SK-N-SH (cell line): Measurements from ENCODE around the gene TFPI. TPM values are rescaled to one million over a fixed set of nuclear protein-coding genes. Genes with fewer than 3 reads are reported as not detected.

Source experiments
- CTCF ChIA-PET: fragments of 300-600, 350-600 bp; formaldehyde crosslinking; extraction: SDS; loops from one replicate; lab custom pipeline; 2021; lab: Yijun Ruan, JAX
- POLR2A ChIA-PET: fragments of 350-600 bp; sonication (Branson Sonifier 250); formaldehyde crosslinking; extraction: SDS; loops from one replicate; lab custom pipeline; 2020; ENCODE audit warnings: antibody characterized with exemption, inconsistent platforms; lab: Yijun Ruan, JAX
- DNase-seq: peaks from one replicate; pipeline ENCODE4 v3.0.0; 2012
- H2AFZ ChIP-seq: fragments of 200-600 bp; sonication (generic); 2 replicates; pipeline ENCODE4 v1.8.1; 2016; ENCODE audit warnings: antibody characterized with exemption, mild to moderate bottlenecking, low read depth
- H3F3A ChIP-seq: fragments of 200-600 bp; sonication (generic); replicated peaks from 2 replicates; pipeline ENCODE3; 2016; ENCODE audit warnings: antibody characterized with exemption, mild to moderate bottlenecking; ENCODE audit not compliant: insufficient read depth
- H3K27ac ChIP-seq, 2 experiments: fragments of 200-500 bp in 1 of 2; fragments of 200-600 bp in 1 of 2; sonication (Bioruptor generic) in 1 of 2; sonication (generic), shearing (Covaris generic) in 1 of 2; 2 replicates each; pipeline versions ENCODE4 v1.5.1 to v1.6.1; 2014 to 2016; ENCODE audit warnings: low read depth in 2 of 2, inconsistent platforms in 1 of 2, low read length in 1 of 2, mild to moderate bottlenecking in 1 of 2, mixed read lengths in 1 of 2
- H3K27me3 ChIP-seq: fragments of 200-600 bp; sonication (generic), shearing (Covaris generic); 2 replicates; pipeline ENCODE4 v1.6.1; 2016; ENCODE audit warnings: mixed run types; ENCODE audit not compliant: insufficient read depth
- H3K36me3 ChIP-seq, 2 experiments: fragments of 200-500 bp in 1 of 2; fragments of 200-600 bp in 1 of 2; sonication (Bioruptor generic) in 1 of 2; sonication (generic) in 1 of 2; replicated peaks in 1 of 2; 2 replicates each; pipeline versions ENCODE3 to v1.5.1; 2014 to 2016; ENCODE audit warnings: low read length in 1 of 2, mild to moderate bottlenecking in 1 of 2; ENCODE audit not compliant: insufficient read depth in 2 of 2, control insufficient read depth in 1 of 2
- H3K4me1 ChIP-seq, 2 experiments: fragments of 200-500 bp in 1 of 2; fragments of 200-600 bp in 1 of 2; sonication (Bioruptor generic) in 1 of 2; sonication (generic), shearing (Covaris generic) in 1 of 2; 2 replicates each; pipeline versions ENCODE4 v1.5.1 to v1.6.1; 2014 to 2016; ENCODE audit warnings: low read depth in 1 of 2, low read length in 1 of 2, mixed run types in 1 of 2; ENCODE audit not compliant: insufficient read depth in 2 of 2, control insufficient read depth in 1 of 2
- H3K4me2 ChIP-seq: fragments of 200-600 bp; sonication (generic), shearing (Covaris generic); 2 replicates; pipeline ENCODE4 v1.6.1; 2017; ENCODE audit warnings: mixed run types
- H3K4me3 ChIP-seq, 2 experiments: fragments of 200-500 bp in 1 of 2; fragments of 200-600 bp in 1 of 2; sonication (Bioruptor generic) in 1 of 2; sonication (generic), shearing (Covaris generic) in 1 of 2; 2 replicates each; pipeline versions ENCODE4 v1.5.1 to v1.8.1; 2014 to 2016; ENCODE audit warnings: low read depth in 2 of 2, inconsistent platforms in 1 of 2, low read length in 1 of 2, mild to moderate bottlenecking in 1 of 2, mixed read lengths in 1 of 2, moderate library complexity in 1 of 2
- H3K79me2 ChIP-seq: fragments of 200-600 bp; sonication (generic); 2 replicates; pipeline ENCODE4 v1.8.1; 2017; ENCODE audit warnings: mild to moderate bottlenecking; ENCODE audit not compliant: insufficient read depth
- H3K9ac ChIP-seq: fragments of 200-600 bp; sonication (generic); 2 replicates; pipeline ENCODE4 v1.6.1; 2017; ENCODE audit warnings: mixed run types
- H3K9me2 ChIP-seq: fragments of 200-600 bp; sonication (generic); 2 replicates; pipeline ENCODE4 v1.6.1; 2017; ENCODE audit warnings: mixed run types
- H3K9me3 ChIP-seq: fragments of 200-600 bp; sonication (generic); 2 replicates; pipeline ENCODE4 v1.6.1; 2017; ENCODE audit warnings: mixed run types, mild to moderate bottlenecking, moderate library complexity
- H4K20me1 ChIP-seq: fragments of 200-600 bp; sonication (generic); 2 replicates; pipeline ENCODE4 v1.6.1; 2017; ENCODE audit warnings: mild to moderate bottlenecking, mixed run types; ENCODE audit not compliant: insufficient read depth
- CHD2 ChIP-seq: fragments of 150-350 bp; IDR thresholded peaks from 2 replicates; pipeline ENCODE4 v1.6.1; 2018; ENCODE audit warnings: low read length; ENCODE audit not compliant: partially characterized antibody
- CTCF ChIP-seq: fragments of 200-600 bp; sonication (generic); IDR thresholded peaks from 2 replicates; pipeline ENCODE4 v1.6.1; 2017; ENCODE audit warnings: antibody characterized with exemption, mild to moderate bottlenecking, moderate library complexity
- ELF1 ChIP-seq: IDR thresholded peaks from 2 replicates; pipeline ENCODE4 v1.4.0; 2012
- FOSL2 ChIP-seq: IDR thresholded peaks from 2 replicates; pipeline ENCODE4 v1.4.0; 2012; ENCODE audit warnings: low read depth, mild to moderate bottlenecking, moderate library complexity, borderline replicate concordance
- FOXJ3 ChIP-seq: sonication (generic); formaldehyde crosslinking; IDR thresholded peaks from 2 replicates; pipeline ENCODE4 v1.5.1; 2020; ENCODE audit warnings: mild to moderate bottlenecking, missing genetic modification reagents
- FOXM1 ChIP-seq: IDR thresholded peaks from 2 replicates; pipeline ENCODE4 v1.4.0; 2012; ENCODE audit warnings: low read depth, mild to moderate bottlenecking
- GATA2 ChIP-seq: sonication (generic); formaldehyde crosslinking; IDR thresholded peaks from 2 replicates; pipeline ENCODE4 v1.5.0; 2020; ENCODE audit warnings: mild to moderate bottlenecking, missing genetic modification reagents
- MAX ChIP-seq: IDR thresholded peaks from 2 replicates; pipeline ENCODE4 v1.4.0; 2012; ENCODE audit warnings: low read depth
- MXI1 ChIP-seq: IDR thresholded peaks from 2 replicates; pipeline ENCODE4 v1.6.1; 2012; ENCODE audit warnings: mild to moderate bottlenecking, low read depth, low read length, improper control_type of control experiment
- NRF1 ChIP-seq: IDR thresholded peaks from 2 replicates; pipeline ENCODE4 v1.6.1; 2012; ENCODE audit warnings: low read depth, mild to moderate bottlenecking, low read length
- PBX3 ChIP-seq: IDR thresholded peaks from 2 replicates; pipeline ENCODE4; 2012
- POLR2AphosphoS5 ChIP-seq: IDR thresholded peaks from 2 replicates; pipeline ENCODE4 v1.6.1; 2012; ENCODE audit warnings: low read depth, low read length
- RCOR1 ChIP-seq: fragments of 150-350 bp; IDR thresholded peaks from 2 replicates; pipeline ENCODE4 v1.6.1; 2017; ENCODE audit warnings: antibody characterized with exemption, low read length
- RFX5 ChIP-seq: IDR thresholded peaks from 2 replicates; pipeline ENCODE4 v1.6.1; 2012; ENCODE audit warnings: mild to moderate bottlenecking, improper control_type of control experiment, low read length
- SIN3A ChIP-seq: IDR thresholded peaks from 2 replicates; pipeline ENCODE4 v1.6.1; 2012; ENCODE audit warnings: low read depth, mild to moderate bottlenecking, low read length, moderate library complexity, borderline replicate concordance
- SMC3 ChIP-seq: IDR thresholded peaks from 2 replicates; pipeline ENCODE4 v1.6.1; 2012; ENCODE audit warnings: low read depth, low read length, improper control_type of control experiment
- TAF1 ChIP-seq: IDR thresholded peaks from 2 replicates; pipeline ENCODE4 v1.6.1; 2012; ENCODE audit warnings: low read depth, mild to moderate bottlenecking, low read length, moderate library complexity, borderline replicate concordance
- TCF12 ChIP-seq: IDR thresholded peaks from 2 replicates; pipeline ENCODE4 v1.4.0; 2012
- USF2 ChIP-seq: fragments of 150-350 bp; IDR thresholded peaks from 2 replicates; pipeline ENCODE4 v1.6.1; 2017; ENCODE audit warnings: antibody characterized with exemption, low read length, low read depth, borderline replicate concordance
- YY1 ChIP-seq: IDR thresholded peaks from 2 replicates; pipeline ENCODE4 v1.4.0; 2012; ENCODE audit warnings: low read depth, mild to moderate bottlenecking
- WGBS: methylation state at CpG from one replicate; pipeline ENCODE4 v1.1.6; 2017; ENCODE audit warnings: low lambda C conversion rate; 5-methylcytosine and 5-hydroxymethylcytosine counted together
- polyA plus RNA-seq, 3 experiments: library from polyadenylated mRNA; depleted of rRNA; stranded (reverse); fragments of >200 nt; gene quantifications; 2 replicates each; pipeline ENCODE4 v1.2.3, GENCODE V29; 2012

The TFPI gene
- polyA plus RNA-seq, 1 of the 3 experiments (the other 2 are of a cell fraction) = 2.1 TPM

- TF ChIP-seq CTCF (no peak), POLR2AphosphoS5 (no peak), ELF1 (no peak), NRF1 (no peak), SMC3 (no peak), USF2 (no peak)
Measured at GRCh38 chr2:187429989-187430388, 124.2 kb downstream of the TFPI start (continued).

- CTCF ChIA-PET = no interaction called here
- no peaks in the 10 kb centered on the region for H4K20me1 ChIP-seq
- no peak for DNase-seq
- no peaks in the 10 kb centered on the region for H3F3A ChIP-seq
- no peak for TF ChIP-seq TCF12
- no peak for TF ChIP-seq CTCF
- no peak for TF ChIP-seq USF2
- TF ChIP-seq TAF1 = no peak
- TF ChIP-seq FOSL2 = no peak
- TF ChIP-seq FOXJ3 (CRISPR knock-in tag) = no peak
- TF ChIP-seq CHD2 = no peak
- no peak for TF ChIP-seq ELF1
- no peak for TF ChIP-seq MXI1
- no peak for TF ChIP-seq YY1
- TF ChIP-seq FOXM1 = no peak
- no peak for TF ChIP-seq RCOR1
- no peak for TF ChIP-seq MAX
- TF ChIP-seq SIN3A = no peak
- TF ChIP-seq RFX5 = no peak
- no peak for TF ChIP-seq GATA2 (CRISPR knock-in tag)
- no peak for TF ChIP-seq PBX3
- TF ChIP-seq, all 33 proteins: peak for 0
- WGBS = 94% methylated on average over 1 of the region's 1 CpG
- H3K36me3 ChIP-seq = no peaks in the 10 kb centered on the region
- no peak overlapping the region for H3K27ac ChIP-seq
- no peaks in the 10 kb centered on the region for H3K79me2 ChIP-seq
- H3K9ac ChIP-seq = no peak overlapping the region
- no peak overlapping the region for H3K4me2 ChIP-seq
- no peaks in the 10 kb centered on the region for H3K9me3 ChIP-seq
- H3K9me2 ChIP-seq = no peaks in the 10 kb centered on the region
- no peak overlapping the region for H2AFZ ChIP-seq
- peaks cover 0 to 2% of the 10 kb centered on the region in 2 experiments; a peak in 3 of 4 replicates for H3K4me1 ChIP-seq
- no peak overlapping the region for H3K4me3 ChIP-seq
- POLR2A ChIA-PET = no interaction called here
- H3K27me3 ChIP-seq = no peaks in the 10 kb centered on the region
Measured at GRCh38 chr2:187424146-187424545, 130.1 kb downstream of the TFPI start.
